H9 (cell line): ENCODE results near the gene H2BW2. TPM values are rescaled to one million over a fixed set of nuclear protein-coding genes. Genes with fewer than 3 reads are reported as not detected.

Experiments used
- DNase-seq: peaks from one replicate; pipeline ENCODE4 v3.0.0-alpha.2; 2017
- H2AFZ ChIP-seq: one replicate; pipeline ENCODE4 v1.6.1; 2013; ENCODE audit warnings: mild to moderate bottlenecking, low read length, control low read depth, moderate library complexity
- H2AK5ac ChIP-seq: 2 replicates; pipeline ENCODE4 v1.6.1; 2013; ENCODE audit warnings: low read length, control low read depth, mixed read lengths; ENCODE audit not compliant: insufficient read length
- H2BK120ac ChIP-seq: one replicate; pipeline ENCODE4 v1.6.1; 2013; ENCODE audit warnings: low read depth, mild to moderate bottlenecking, low read length, control low read depth, inconsistent platforms; ENCODE audit not compliant: poor library complexity, severe bottlenecking
- H2BK12ac ChIP-seq: 2 replicates; pipeline ENCODE4 v1.6.1; 2013; ENCODE audit warnings: low read length, control low read depth, mixed read lengths, low read depth; ENCODE audit not compliant: insufficient read length
- H2BK15ac ChIP-seq: 2 replicates; pipeline ENCODE4 v1.6.1; 2013; ENCODE audit warnings: low read depth, low read length, control low read depth
- H2BK20ac ChIP-seq: one replicate; pipeline ENCODE4 v1.6.1; 2013; ENCODE audit warnings: low read depth, mild to moderate bottlenecking, low read length, control low read depth, inconsistent platforms; ENCODE audit not compliant: poor library complexity, severe bottlenecking
- H2BK5ac ChIP-seq: 2 replicates; pipeline ENCODE4 v1.6.1; 2013; ENCODE audit warnings: low read length, control low read depth, mixed read lengths; ENCODE audit not compliant: insufficient read length
- H3K14ac ChIP-seq: 2 replicates; pipeline ENCODE4 v1.6.1; 2013; ENCODE audit warnings: low read length, control low read depth; ENCODE audit not compliant: insufficient read depth
- H3K18ac ChIP-seq: 2 replicates; pipeline ENCODE4 v1.6.1; 2013; ENCODE audit warnings: low read depth, mild to moderate bottlenecking, mixed read lengths, low read length, control low read depth; ENCODE audit not compliant: insufficient read length
- H3K23ac ChIP-seq: 2 replicates; pipeline ENCODE4 v1.6.1; 2013; ENCODE audit warnings: low read length, control low read depth, mixed read lengths, low read depth; ENCODE audit not compliant: insufficient read length
- H3K23me2 ChIP-seq: 2 replicates; pipeline ENCODE4 v1.6.1; 2013; ENCODE audit warnings: low read depth, mild to moderate bottlenecking, mixed read lengths, low read length, control low read depth; ENCODE audit not compliant: insufficient read length, poor library complexity, severe bottlenecking
- H3K27ac ChIP-seq: 2 replicates; pipeline ENCODE4 v1.5.1; 2013; ENCODE audit warnings: low read length, control low read depth, mixed read lengths, low read depth; ENCODE audit not compliant: insufficient read length
- H3K27me3 ChIP-seq: 2 replicates; pipeline ENCODE4 v1.6.1; 2013; ENCODE audit warnings: low read length, control low read depth, inconsistent platforms; ENCODE audit not compliant: insufficient read depth
- H3K4ac ChIP-seq: 2 replicates; pipeline ENCODE4 v1.6.1; 2013; ENCODE audit warnings: low read depth, mild to moderate bottlenecking, control low read depth, inconsistent platforms, low read length, moderate library complexity
- H3K4me1 ChIP-seq: 2 replicates; pipeline ENCODE4 v1.6.1; 2013; ENCODE audit warnings: low read length, control low read depth, inconsistent platforms; ENCODE audit not compliant: insufficient read depth
- H3K4me2 ChIP-seq: 2 replicates; pipeline ENCODE4 v1.6.1; 2013; ENCODE audit warnings: low read length, control low read depth, mixed read lengths; ENCODE audit not compliant: insufficient read length, insufficient read depth
- H3K56ac ChIP-seq: 2 replicates; pipeline ENCODE4 v1.6.1; 2013; ENCODE audit warnings: low read depth, mild to moderate bottlenecking, mixed read lengths, low read length, control low read depth; ENCODE audit not compliant: insufficient read length
- H3K79me1 ChIP-seq: 2 replicates; pipeline ENCODE4 v1.6.1; 2013; ENCODE audit warnings: low read depth, mild to moderate bottlenecking, moderate library complexity, low read length, control low read depth, inconsistent platforms; ENCODE audit not compliant: insufficient read depth, poor library complexity, severe bottlenecking
- H3K79me2 ChIP-seq: 2 replicates; pipeline ENCODE4 v1.6.1; 2013; ENCODE audit warnings: low read length, control low read depth, inconsistent platforms; ENCODE audit not compliant: insufficient read depth
- H3K9ac ChIP-seq: 2 replicates; pipeline ENCODE4 v1.6.1; 2013; ENCODE audit warnings: low read length, control low read depth, mixed read lengths; ENCODE audit not compliant: insufficient read length; ENCODE audit errors: extremely low read depth
- H3K9me3 ChIP-seq: one replicate; pipeline ENCODE4 v1.6.1; 2013; ENCODE audit warnings: low read depth, low read length, inconsistent platforms; ENCODE audit not compliant: control insufficient read depth
- H3T11ph ChIP-seq: one replicate; pipeline ENCODE4 v1.6.1; 2013; ENCODE audit warnings: mild to moderate bottlenecking, low read length, control low read depth, inconsistent platforms
- H4K20me1 ChIP-seq: one replicate; pipeline ENCODE4 v1.6.1; 2013; ENCODE audit not compliant: control insufficient read depth, insufficient read length, insufficient read depth
- H4K5ac ChIP-seq: 2 replicates; pipeline ENCODE4 v1.6.1; 2013; ENCODE audit warnings: low read depth, mild to moderate bottlenecking, mixed read lengths, low read length, control low read depth; ENCODE audit not compliant: insufficient read length
- H4K8ac ChIP-seq: replicated peaks from 2 replicates; pipeline ENCODE4 v1.6.1; 2013; ENCODE audit warnings: low read length, control low read depth, mixed read lengths, low read depth; ENCODE audit not compliant: insufficient read length
- H4K91ac ChIP-seq: 2 replicates; pipeline ENCODE4 v1.6.1; 2013; ENCODE audit warnings: low read depth, mild to moderate bottlenecking, moderate library complexity, mixed read lengths, low read length, control low read depth; ENCODE audit not compliant: insufficient read length
- H3K27ac Mint-ChIP-seq, 3 experiments: 2 replicates in 2 of 3; 3 replicates in 1 of 3; pipeline ENCODE4 v1.8.0; 2020 to 2021; ENCODE audit warnings: mixed read lengths in 3 of 3, mild to moderate bottlenecking in 1 of 3, moderate library complexity in 1 of 3
- H3K27me3 Mint-ChIP-seq: 2 replicates; pipeline ENCODE4 v1.8.0; 2021; ENCODE audit warnings: low read depth, mild to moderate bottlenecking, moderate library complexity, mixed read lengths
- H3K36me3 Mint-ChIP-seq, 3 experiments: 2 replicates in 2 of 3; 3 replicates in 1 of 3; pipeline ENCODE4 v1.8.0; 2020 to 2021; ENCODE audit warnings: low read depth in 3 of 3, mixed read lengths in 3 of 3; ENCODE audit not compliant: insufficient read depth in 1 of 3
- H3K4me1 Mint-ChIP-seq, 2 experiments: 2 replicates each; pipeline ENCODE4 v1.8.0; 2020; ENCODE audit warnings: mixed read lengths in 2 of 2
- H3K4me3 Mint-ChIP-seq, 2 experiments: 2 replicates in 1 of 2; 3 replicates in 1 of 2; pipeline ENCODE4 v1.8.0; 2020 to 2021; ENCODE audit warnings: mild to moderate bottlenecking in 2 of 2, mixed read lengths in 2 of 2, moderate library complexity in 1 of 2
- H3K9me3 Mint-ChIP-seq, 2 experiments: 2 replicates in 1 of 2; 3 replicates in 1 of 2; pipeline ENCODE4 v1.8.0; 2020; ENCODE audit warnings: mild to moderate bottlenecking in 2 of 2, mixed read lengths in 2 of 2, moderate library complexity in 1 of 2
- WGBS: extraction: QIAGEN DNeasy Blood & Tissue Kit; methylation state at CpG from one replicate; pipeline ENCODE4 v1.1.7; 2013; ENCODE audit warnings: missing lambda C conversion rate, low lambda C conversion rate, mixed read lengths; ENCODE audit not compliant: insufficient read length; ENCODE audit errors: extremely low coverage; 5-methylcytosine and 5-hydroxymethylcytosine counted together
- total RNA-seq: library from RNA; stranded (reverse); gene quantifications from 2 replicates; pipeline ENCODE4 v1.2.1, GENCODE V29; 2021
- TF ChIP-seq, protein P1 (sequence below): fragments of 200-600 bp; sonication (generic); conservative IDR thresholded peaks from 3 replicates; pipeline ENCODE4 v1.8.0; 2021; ENCODE audit warnings: antibody characterized with exemption, mild to moderate bottlenecking

Gene H2BW2
- total RNA-seq, 1 experiment from 2014 or later: not detected

DNA sequence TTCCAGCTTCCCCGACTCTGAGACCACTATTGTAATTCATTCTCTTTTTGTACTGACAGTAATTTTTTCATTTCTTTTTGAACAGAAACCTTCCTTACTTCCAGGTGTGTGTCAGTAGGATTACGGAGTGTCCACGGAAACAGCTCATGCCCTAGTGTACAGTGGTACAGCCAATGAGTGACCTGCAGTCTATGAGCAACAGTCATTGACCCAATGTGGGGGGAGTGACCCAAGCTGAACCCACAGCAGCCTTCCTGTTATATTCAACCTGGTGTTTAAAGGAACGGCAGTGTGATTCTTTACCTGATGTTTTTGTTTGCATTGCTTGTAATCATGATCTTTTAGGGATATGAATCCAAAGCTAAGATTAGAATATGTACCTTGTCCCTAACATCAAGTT lies 1.2 kb downstream of the H2BW2 start:
- Histone ChIP-seq H3T11ph (no peak overlapping the region), H3K27me3 (no peaks in the 10 kb centered on the region), H3K23ac (no peak overlapping the region), H3K79me2 (no peaks in the 10 kb centered on the region), H3K79me1 (no peaks in the 10 kb centered on the region), H4K20me1 (no peaks in the 10 kb centered on the region), H3K4ac (no peak overlapping the region), H2BK20ac (no peak overlapping the region), H3K27ac (no peak overlapping the region), H3K56ac (no peak overlapping the region), H2BK12ac (no peak overlapping the region), H3K23me2 (no peaks in the 10 kb centered on the region), H3K9me3 (peaks cover 14% of the 10 kb centered on the region), H2AK5ac (no peak overlapping the region), H2BK5ac (no peak overlapping the region), H3K4me1 (no peaks in the 10 kb centered on the region; the same call in 1 of the 2 replicates), H3K14ac (no peak overlapping the region), H4K91ac (no peak overlapping the region), H4K5ac (no peak overlapping the region), H3K4me2 (no peak overlapping the region), H3K9ac (no peak overlapping the region), H3K18ac (no peak overlapping the region), H2BK15ac (no peak overlapping the region), H4K8ac (no peak overlapping the region), H2BK120ac (no peak overlapping the region), H2AFZ (no peak overlapping the region)
- TF ChIP-seq, protein P1, sequence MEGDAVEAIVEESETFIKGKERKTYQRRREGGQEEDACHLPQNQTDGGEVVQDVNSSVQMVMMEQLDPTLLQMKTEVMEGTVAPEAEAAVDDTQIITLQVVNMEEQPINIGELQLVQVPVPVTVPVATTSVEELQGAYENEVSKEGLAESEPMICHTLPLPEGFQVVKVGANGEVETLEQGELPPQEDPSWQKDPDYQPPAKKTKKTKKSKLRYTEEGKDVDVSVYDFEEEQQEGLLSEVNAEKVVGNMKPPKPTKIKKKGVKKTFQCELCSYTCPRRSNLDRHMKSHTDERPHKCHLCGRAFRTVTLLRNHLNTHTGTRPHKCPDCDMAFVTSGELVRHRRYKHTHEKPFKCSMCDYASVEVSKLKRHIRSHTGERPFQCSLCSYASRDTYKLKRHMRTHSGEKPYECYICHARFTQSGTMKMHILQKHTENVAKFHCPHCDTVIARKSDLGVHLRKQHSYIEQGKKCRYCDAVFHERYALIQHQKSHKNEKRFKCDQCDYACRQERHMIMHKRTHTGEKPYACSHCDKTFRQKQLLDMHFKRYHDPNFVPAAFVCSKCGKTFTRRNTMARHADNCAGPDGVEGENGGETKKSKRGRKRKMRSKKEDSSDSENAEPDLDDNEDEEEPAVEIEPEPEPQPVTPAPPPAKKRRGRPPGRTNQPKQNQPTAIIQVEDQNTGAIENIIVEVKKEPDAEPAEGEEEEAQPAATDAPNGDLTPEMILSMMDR: no peak
- no peaks in the 10 kb centered on the region; a peak in 1 of 7 replicates for H3K36me3 Mint-ChIP-seq
- DNase-seq: no peak
- peaks cover 1 to 74% of the 10 kb centered on the region in 2 experiments; a peak in 2 of 5 replicates for H3K9me3 Mint-ChIP-seq
- peaks cover 5 to 8% of the 10 kb centered on the region in 2 experiments for H3K4me1 Mint-ChIP-seq
- no peak overlapping the region for H3K4me3 Mint-ChIP-seq
- no CpG with 5 or more reads among the region's 4 CpGs for WGBS
- H3K27me3 Mint-ChIP-seq: peaks cover 10% of the 10 kb centered on the region
- H3K27ac Mint-ChIP-seq: no peak overlapping the region
